ENCODE measurements around the gene SENP1.

SENP1 gene

GRCh38 chr12:48070033-48070432 lies 35.8 kb downstream of the SENP1 start:
- DNase-seq (ENCODE audit: extremely low read depth, low read depth), result no peak
- H3K4me3 ChIP-seq (replicated peaks; ENCODE audit: low read depth, low read length), result no peak overlapping the region
- TF ChIP-seq CTCF (IDR thresholded peaks at IDR 0.05; ENCODE audit: low read depth, low read length, missing control alignments), result no peak

DNA sequence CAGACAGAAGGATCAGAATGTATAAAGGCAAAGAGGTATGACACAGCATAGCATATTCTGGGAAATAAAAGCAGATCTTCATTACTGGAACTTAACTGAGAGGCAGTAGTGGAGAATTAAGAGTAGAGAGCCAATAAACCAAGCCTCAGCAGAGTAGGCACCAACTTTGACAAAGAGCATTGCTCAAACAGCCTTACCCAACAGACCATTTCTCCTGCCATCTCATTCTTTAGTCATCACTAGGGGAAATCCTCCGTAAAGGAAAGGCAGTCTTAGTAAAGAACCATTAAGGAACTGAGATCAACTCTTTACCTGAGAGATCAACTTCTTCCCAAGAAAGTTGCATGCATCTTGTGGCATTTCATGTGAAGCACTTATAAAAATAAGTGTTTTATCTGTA lies 36.6 kb downstream of the SENP1 start:
- no peak for DNase-seq (ENCODE audit: extremely low read depth, low read depth)
- no peak for TF ChIP-seq CTCF (IDR thresholded peaks at IDR 0.05; ENCODE audit: low read depth, low read length, missing control alignments)
- H3K4me3 ChIP-seq (replicated peaks; ENCODE audit: low read depth, low read length), result no peak overlapping the region

DNA sequence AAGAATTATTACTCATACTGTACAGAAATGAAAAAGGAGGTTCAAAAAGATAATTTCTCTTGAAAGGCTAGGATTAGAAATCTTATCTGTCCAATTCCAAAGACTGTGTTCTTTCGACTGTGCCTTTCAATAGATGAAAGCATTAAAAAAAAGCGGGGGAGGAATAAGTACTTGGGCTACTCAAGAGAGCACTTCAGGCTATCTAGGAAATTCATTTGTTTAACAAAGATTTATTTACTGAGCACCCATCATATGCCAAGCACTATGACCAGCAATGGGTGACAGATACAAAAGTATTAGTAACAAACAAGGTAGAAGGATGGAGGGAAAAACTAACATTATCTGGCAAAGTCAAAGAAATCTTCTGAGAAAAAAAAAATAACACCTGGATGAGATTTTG lies 37.4 kb downstream of the SENP1 start:
- no peak for DNase-seq (ENCODE audit: extremely low read depth, low read depth)
- TF ChIP-seq CTCF (IDR thresholded peaks at IDR 0.05; ENCODE audit: low read depth, low read length, missing control alignments), result no peak

DNA sequence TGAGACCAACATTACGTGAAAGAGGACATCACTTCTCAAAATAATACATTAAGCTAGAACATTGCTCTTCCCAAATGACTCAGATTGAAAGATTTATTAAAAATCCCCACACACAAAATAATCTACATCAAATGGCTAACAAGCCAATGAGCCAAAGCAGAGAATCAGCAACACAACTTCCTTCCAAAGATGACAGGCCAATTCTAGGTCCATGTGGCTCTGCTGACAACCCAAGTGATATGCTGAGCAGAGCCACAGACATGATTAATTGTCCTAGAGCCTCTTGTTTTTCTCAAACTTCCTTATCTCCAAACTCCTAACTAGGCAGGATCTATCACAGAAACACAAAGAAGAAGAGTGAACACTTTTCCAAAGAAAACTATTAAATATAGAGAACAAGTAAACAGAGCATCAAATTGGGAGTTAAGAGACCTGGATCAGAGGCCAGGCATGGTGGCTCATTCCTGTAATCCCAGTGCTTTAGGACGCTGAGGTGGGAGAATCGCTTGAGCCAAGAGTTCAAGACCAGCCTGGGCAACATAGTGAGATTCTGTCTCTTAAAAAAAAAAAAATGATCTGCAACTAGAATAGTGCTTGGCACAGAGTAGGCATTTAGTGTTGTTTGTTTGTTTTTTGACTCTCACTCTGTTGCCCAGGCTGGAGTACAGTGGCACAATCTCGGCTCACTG lies 38.5 kb downstream of the SENP1 start:
- DNase-seq (ENCODE audit: extremely low read depth, low read depth), result no peak
- no peak overlapping the region for H3K4me3 ChIP-seq (replicated peaks; ENCODE audit: low read depth, low read length)
- no peak for TF ChIP-seq CTCF (IDR thresholded peaks at IDR 0.05; ENCODE audit: low read depth, low read length, missing control alignments)

More for the DNA sequence above, 37.4 kb downstream of the SENP1 start:
- H3K4me3 ChIP-seq (replicated peaks; ENCODE audit: low read depth, low read length), result no peak overlapping the region

DNA sequence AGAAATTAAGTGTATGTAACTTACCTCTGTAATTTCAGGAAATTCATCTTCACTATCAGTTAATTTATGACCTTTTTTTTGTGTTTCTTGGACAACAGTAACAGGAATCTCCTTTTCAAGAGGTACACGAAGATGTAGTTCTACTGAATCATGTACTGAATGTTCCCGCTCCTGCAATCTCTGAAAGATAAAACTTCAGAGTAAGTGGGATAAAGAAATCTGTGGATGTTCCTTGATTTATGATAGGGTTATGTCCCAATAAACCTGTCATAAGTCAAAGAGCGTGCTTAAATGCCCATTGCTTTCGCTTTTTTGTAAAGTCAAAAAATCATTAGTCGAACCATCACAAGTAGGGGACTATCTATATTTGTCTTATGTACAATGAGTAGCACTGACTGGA lies 40.8 kb downstream of the SENP1 start:
- no peak for TF ChIP-seq CTCF (IDR thresholded peaks at IDR 0.05; ENCODE audit: low read depth, low read length, missing control alignments)

DNA sequence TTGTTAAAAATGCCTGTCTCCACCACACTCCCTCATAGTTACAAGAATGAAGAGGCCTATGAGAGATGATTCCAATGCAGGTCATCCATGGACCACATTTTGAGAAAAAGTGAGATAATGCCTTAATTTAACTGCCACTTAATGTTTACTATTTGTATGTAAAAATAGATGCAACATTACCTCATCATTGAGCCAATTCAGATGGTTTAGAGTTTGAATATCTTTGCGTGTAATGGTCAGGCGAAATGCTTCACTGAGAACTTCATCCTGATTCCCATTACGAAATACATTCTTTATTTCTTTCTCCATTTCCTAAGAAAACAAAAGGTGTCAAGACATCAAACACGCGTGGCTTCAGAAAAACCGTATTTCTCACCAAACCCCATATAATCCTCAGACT lies 42.3 kb downstream of the SENP1 start:
- no peak overlapping the region for H3K4me3 ChIP-seq (replicated peaks; ENCODE audit: low read depth, low read length)
- TF ChIP-seq CTCF (IDR thresholded peaks at IDR 0.05; ENCODE audit: low read depth, low read length, missing control alignments), result no peak
- DNase-seq (ENCODE audit: extremely low read depth, low read depth), result no peak

More for the DNA sequence above, 40.8 kb downstream of the SENP1 start:
- DNase-seq (ENCODE audit: extremely low read depth, low read depth), result no peak
- no peak overlapping the region for H3K4me3 ChIP-seq (replicated peaks; ENCODE audit: low read depth, low read length)

Data from HFF-Myc (cell line).